Stimulated activated effector memory CD8-positive, alpha-beta T cell treated with anti-CD3 and anti-CD28 coated beads, Interleukin-12 subunit alpha, Interleukin-12 subunit beta, amount 100 ng/mL, for 72 hours (primary cell): Measurements from ENCODE around the gene MTREX.
"Not testable (repeated sequence)": the region's sequence is repeated elsewhere in the genome, so short reads cannot be mapped to it uniquely, and the experiment has no call there.

Source experiments
- ATAC-seq: fragments of 150-1000 bp; cut with Tn5 transposase; 2 replicates; pipeline ENCODE4 v1.10.0; 2021
- DNase-seq, 2 donors: peaks; one replicate each; pipeline ENCODE4 v3.0.0; 2021 to 2022; ENCODE audit warnings: low spot score in 2 of 2
- H3K27ac Mint-ChIP-seq: one replicate; pipeline ENCODE4 v1.8.0; 2022; ENCODE audit warnings: mild to moderate bottlenecking, mixed read lengths
- H3K36me3 Mint-ChIP-seq: one replicate; pipeline ENCODE4 v1.8.0; 2022; ENCODE audit warnings: mild to moderate bottlenecking, mixed read lengths
- H3K4me1 Mint-ChIP-seq: one replicate; pipeline ENCODE4 v1.8.0; 2022; ENCODE audit warnings: mixed read lengths
- H3K4me3 Mint-ChIP-seq: one replicate; pipeline ENCODE4 v1.8.0; 2022; ENCODE audit warnings: mild to moderate bottlenecking, mixed read lengths
- H3K9me3 Mint-ChIP-seq: one replicate; pipeline ENCODE4 v1.8.0; 2022; ENCODE audit warnings: mixed read lengths

The MTREX gene

DNA sequence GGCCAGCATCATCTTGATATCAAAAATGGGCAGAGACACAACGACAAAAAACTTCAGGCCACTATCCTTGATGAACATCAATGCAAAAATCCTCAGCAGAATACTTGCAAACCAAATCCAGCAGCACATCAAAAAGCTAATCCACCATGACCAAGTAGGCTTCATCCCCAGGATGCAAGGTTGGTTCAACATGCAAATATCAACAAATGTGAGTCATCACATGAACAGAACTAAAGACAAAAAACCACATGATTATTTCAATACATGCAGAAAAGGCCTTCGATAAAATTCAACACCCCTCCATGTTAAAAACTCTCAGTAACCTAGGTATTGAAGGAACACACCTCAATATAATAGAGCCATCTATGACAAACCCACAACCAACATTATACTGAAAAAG is 8.5 kb downstream of the MTREX start:
- Mint-ChIP-seq H3K4me3 (no peak overlapping the region), H3K36me3 (peaks cover 12% of the 10 kb centered on the region), H3K4me1 (peaks cover 60% of the 10 kb centered on the region), H3K27ac (peak overlapping the region; percentile 73), H3K9me3 (no peaks in the 10 kb centered on the region)
- ATAC-seq = no peak
- no peak for DNase-seq

DNA sequence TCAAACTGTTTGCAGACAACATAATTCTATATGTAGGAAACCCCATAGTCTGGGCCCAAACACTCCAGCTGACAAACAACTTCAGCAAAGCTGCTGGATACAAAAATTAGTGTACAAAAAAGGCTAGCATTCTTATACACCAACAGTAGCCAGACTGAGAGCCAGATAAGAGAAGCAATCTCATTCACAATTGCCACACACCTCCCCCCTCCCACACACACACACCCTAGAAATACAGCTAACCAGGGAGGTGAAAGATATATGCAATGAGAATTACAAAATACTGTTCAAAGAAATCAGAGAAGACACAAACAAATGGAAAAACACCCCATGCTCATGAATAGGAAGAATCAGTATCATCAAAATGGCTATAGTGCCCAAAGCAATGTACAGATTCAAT is 9.0 kb downstream of the MTREX start:
- Mint-ChIP-seq H3K9me3 (no peaks in the 10 kb centered on the region), H3K4me3 (no peak overlapping the region), H3K36me3 (peaks cover 8% of the 10 kb centered on the region), H3K27ac (peak overlapping the region; percentile 73), H3K4me1 (peaks cover 55% of the 10 kb centered on the region)
- DNase-seq (no peak), ATAC-seq (no peak)

DNA sequence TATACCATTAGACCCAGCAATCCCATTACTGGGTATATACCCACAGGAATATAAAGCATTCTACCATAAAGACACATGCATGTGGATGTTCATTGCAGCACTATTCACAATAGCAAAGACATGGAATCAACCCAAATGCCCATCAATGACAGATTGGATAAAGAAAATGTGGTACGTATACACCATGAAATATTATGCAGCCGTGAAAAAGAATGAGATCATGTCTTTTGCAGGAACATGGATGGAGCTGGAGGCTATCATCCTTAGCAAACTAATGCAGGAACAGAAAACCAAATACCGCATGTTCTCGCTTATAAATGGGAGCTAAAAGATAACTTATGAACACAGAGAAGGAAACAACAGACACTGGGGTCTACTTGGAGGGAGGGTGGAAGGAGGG is 10.4 kb downstream of the MTREX start:
- not testable (repeated sequence) for H3K9me3 Mint-ChIP-seq, H3K27ac Mint-ChIP-seq, ATAC-seq, H3K4me3 Mint-ChIP-seq, DNase-seq
- peaks cover 22% of the 10 kb centered on the region for H3K36me3 Mint-ChIP-seq
- H3K4me1 Mint-ChIP-seq = peaks cover 50% of the 10 kb centered on the region

DNA sequence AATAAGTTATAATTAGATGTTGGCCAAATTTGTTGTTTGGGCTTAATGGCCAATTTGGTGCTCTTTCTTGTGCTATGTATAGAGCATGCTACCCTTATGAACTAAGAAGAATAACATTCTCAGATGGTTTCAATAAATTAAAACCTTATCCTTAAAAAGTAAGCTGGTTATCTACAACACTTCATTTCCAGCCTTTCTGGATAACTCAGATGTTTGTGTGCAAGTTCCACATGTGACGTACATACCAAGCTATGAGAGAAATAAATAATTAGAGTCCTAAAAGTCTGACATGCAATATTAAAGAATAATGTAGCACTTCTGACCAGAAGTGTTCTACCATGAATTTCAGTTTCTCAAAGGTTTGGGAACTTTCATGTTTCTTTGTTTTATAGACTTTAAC is 11.7 kb downstream of the MTREX start:
- Mint-ChIP-seq H3K36me3 (peaks cover 35% of the 10 kb centered on the region), H3K4me3 (no peak overlapping the region), H3K27ac (no peak overlapping the region), H3K9me3 (no peaks in the 10 kb centered on the region), H3K4me1 (peaks cover 39% of the 10 kb centered on the region)
- ATAC-seq = no peak
- no peak for DNase-seq

DNA sequence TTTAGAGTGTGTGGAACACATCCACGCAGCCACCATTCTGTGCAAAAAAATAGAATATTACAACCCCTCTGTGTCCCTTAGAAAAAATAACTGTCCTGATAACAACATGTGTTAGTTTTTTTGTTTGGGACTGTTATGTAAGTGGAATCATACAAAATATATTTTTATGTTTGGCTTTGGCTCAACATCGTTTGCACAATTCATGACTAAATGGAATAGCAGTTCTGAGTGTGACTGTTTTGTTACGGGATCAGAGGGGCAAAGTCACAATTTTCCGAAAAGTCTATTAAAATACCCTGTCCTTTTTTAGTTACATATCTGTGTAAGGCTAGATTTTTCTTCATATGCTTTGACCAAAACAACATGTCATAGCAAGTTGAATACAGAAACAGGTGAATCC is 12.8 kb downstream of the MTREX start:
- DNase-seq = no peak
- H3K4me3 Mint-ChIP-seq = no peak overlapping the region
- ATAC-seq = no peak
- no peaks in the 10 kb centered on the region for H3K9me3 Mint-ChIP-seq
- peaks cover 34% of the 10 kb centered on the region for H3K4me1 Mint-ChIP-seq
- H3K36me3 Mint-ChIP-seq = peaks cover 45% of the 10 kb centered on the region
- H3K27ac Mint-ChIP-seq = no peak overlapping the region

DNA sequence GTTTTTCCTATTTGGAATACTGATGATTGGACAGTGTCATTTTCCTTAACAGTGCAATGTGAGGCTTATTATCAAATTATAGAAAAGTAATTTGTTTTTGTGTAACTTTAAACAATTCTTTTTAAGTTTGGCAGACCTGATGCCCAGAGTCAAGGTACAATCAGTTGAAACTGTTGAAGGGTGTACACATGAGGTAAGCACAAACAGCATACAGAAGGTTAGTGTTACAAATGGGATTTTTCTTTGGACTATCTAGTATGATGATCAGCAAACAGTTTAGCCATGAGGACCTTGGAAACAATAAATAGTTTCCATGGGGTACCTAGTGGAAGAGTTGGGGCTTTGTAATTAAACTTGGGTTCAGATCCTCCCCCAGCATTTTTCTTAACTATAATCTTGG is 16.2 kb downstream of the MTREX start:
- H3K27ac Mint-ChIP-seq = no peak overlapping the region
- DNase-seq (no peak), ATAC-seq (no peak)
- no peaks in the 10 kb centered on the region for H3K9me3 Mint-ChIP-seq
- H3K36me3 Mint-ChIP-seq = peaks cover 71% of the 10 kb centered on the region
- peaks cover 10% of the 10 kb centered on the region for H3K4me1 Mint-ChIP-seq
- H3K4me3 Mint-ChIP-seq = no peak overlapping the region

DNA sequence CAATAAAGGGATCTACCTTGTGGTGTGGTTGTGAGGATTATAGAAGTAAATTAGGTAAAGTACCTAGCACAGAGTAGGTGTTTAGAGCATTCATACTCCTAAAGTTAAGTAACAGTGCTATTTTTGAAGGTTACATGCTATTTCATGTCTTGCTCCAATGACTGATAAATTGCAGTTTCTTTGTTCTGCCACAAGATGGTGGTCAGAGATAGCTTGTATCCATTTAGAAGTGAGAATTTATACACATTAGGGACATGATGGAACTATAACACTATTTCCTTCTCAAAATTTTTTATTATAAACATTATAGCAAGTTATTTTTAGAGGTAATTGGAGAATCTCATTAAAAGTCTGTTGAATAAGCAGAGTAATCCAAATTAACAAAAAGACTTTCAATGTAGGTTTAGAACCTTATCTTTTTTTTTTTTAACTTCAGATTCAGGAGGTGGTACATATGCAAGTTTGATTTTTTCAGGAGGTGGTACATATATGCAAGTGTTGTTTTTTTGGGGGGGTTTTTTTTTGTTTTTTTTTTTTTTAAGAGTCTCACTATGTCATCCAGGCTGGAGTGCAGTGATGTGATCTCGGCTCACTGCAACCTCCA is 17.1 kb downstream of the MTREX start:
- peaks cover 8% of the 10 kb centered on the region for H3K4me1 Mint-ChIP-seq
- ATAC-seq = peak; percentile 50
- H3K4me3 Mint-ChIP-seq = no peak overlapping the region
- peaks cover 80% of the 10 kb centered on the region for H3K36me3 Mint-ChIP-seq
- no peak overlapping the region for H3K27ac Mint-ChIP-seq
- no peaks in the 10 kb centered on the region for H3K9me3 Mint-ChIP-seq
- DNase-seq = no peak

DNA sequence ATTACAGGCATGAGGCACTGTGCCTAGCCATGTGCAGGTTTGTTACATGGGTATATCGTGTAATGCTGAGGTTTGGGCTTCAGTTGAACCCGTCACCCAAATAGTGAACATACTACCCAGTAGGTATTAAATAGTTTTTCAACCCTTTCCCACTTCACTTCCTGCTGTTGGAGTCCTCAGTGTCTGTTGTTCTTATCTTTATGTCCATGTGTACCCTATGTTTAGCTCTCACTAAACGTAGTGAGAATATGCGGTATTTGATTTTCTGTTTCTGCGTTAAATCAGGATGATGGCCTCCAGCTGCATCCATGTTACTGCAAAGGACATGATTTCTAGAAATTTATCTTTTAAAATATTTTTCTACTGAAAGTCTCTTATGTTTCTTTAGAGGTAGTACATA is 17.8 kb downstream of the MTREX start:
- peaks cover 14% of the 10 kb centered on the region for H3K4me1 Mint-ChIP-seq
- no peak overlapping the region for H3K4me3 Mint-ChIP-seq
- no peak overlapping the region for H3K27ac Mint-ChIP-seq
- H3K36me3 Mint-ChIP-seq = peaks cover 87% of the 10 kb centered on the region
- ATAC-seq (no peak), DNase-seq (no peak)
- no peaks in the 10 kb centered on the region for H3K9me3 Mint-ChIP-seq

DNA sequence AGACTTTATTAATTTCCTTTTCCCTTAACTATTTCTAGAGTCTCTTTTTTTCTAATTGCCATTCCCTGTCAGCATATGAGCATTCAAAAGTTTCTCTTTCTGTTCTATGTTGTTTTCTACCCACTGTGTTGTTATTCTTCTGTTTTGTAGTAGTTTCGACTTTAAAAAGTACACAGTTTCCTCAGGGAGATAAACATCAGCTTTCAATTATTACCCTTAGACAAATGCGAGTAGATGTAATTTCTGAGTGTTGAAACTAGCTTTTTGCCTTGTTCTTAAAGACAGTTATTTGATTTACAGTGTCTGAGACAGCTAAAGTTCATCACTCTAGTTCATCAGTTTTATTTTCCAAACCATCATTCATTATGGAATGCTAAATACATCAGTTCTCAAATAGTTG is 19.5 kb downstream of the MTREX start:
- H3K36me3 Mint-ChIP-seq = peaks cover 99% of the 10 kb centered on the region
- ATAC-seq = no peak
- peak overlapping the region; percentile 30 for H3K27ac Mint-ChIP-seq
- H3K4me1 Mint-ChIP-seq = peaks cover 15% of the 10 kb centered on the region
- no peak overlapping the region for H3K4me3 Mint-ChIP-seq
- no peaks in the 10 kb centered on the region for H3K9me3 Mint-ChIP-seq
- no peak for DNase-seq

DNA sequence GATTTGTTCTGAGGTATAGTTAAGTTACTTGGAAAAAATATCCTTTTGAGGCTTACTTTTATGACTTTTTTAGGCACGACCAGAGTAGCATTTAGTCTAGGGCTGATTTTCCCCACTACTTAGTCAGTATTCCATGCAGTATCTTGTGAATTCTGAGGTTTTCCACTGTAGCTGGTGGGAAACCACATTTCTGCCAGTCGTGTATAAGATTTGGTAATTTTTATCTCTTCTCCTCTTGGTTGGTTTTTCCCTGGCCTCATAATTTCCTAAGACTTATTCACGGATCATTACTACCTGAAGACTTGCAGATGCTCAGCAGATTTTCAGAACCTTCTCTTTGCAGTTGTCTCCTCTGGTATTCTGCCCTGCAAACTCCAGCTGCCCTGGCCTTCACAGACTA is 23.5 kb downstream of the MTREX start:
- Mint-ChIP-seq H3K4me3 (no peak overlapping the region), H3K4me1 (peaks cover 15% of the 10 kb centered on the region), H3K36me3 (peaks cover 88% of the 10 kb centered on the region), H3K27ac (no peak overlapping the region), H3K9me3 (no peaks in the 10 kb centered on the region)
- DNase-seq (no peak), ATAC-seq (no peak)

DNA sequence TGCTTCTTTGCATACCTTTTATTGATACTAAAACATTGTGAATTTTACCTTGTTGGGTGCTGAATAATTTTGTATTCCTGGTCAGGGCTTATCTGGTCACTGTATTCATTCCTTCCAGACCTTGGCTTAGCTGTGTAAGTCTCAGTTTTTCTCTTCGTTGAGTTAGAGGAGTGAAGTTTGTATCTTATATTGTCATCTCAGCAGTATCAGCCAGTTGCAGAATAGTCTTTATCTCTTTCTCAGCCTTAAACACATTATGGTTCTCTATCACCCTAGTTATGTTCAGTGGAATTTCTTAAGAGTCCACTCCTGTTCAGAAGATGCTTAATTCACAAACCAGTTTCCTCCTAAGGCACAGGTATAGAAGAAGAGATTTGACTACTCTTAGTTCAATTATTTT is 25.2 kb downstream of the MTREX start:
- no peaks in the 10 kb centered on the region for H3K9me3 Mint-ChIP-seq
- H3K4me1 Mint-ChIP-seq = peaks cover 13% of the 10 kb centered on the region
- H3K27ac Mint-ChIP-seq = no peak overlapping the region
- no peak overlapping the region for H3K4me3 Mint-ChIP-seq
- H3K36me3 Mint-ChIP-seq = peaks cover 86% of the 10 kb centered on the region
- ATAC-seq (no peak), DNase-seq (no peak)

DNA sequence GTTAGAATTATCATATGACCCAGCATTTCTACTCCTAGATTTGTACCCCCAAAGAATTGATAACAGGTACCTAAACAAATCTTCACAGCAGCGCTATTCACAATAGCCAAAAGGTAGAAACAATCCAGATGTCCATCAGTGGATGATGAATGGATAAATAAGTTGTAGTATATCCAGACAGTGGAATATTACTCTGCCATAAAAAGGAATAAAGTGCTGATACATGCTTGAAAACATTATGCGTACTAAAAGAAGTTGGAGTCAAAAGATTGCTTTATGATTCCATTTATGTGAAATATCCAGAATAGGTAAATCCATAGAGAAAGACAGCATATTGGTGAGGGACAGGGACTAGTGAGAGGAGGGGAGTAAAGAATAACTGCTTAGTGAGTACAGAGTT is 26.0 kb downstream of the MTREX start:
- no peak overlapping the region for H3K4me3 Mint-ChIP-seq
- no peak for DNase-seq
- H3K9me3 Mint-ChIP-seq = no peaks in the 10 kb centered on the region
- peaks cover 21% of the 10 kb centered on the region for H3K4me1 Mint-ChIP-seq
- peaks cover 86% of the 10 kb centered on the region for H3K36me3 Mint-ChIP-seq
- no peak overlapping the region for H3K27ac Mint-ChIP-seq
- ATAC-seq = no peak

DNA sequence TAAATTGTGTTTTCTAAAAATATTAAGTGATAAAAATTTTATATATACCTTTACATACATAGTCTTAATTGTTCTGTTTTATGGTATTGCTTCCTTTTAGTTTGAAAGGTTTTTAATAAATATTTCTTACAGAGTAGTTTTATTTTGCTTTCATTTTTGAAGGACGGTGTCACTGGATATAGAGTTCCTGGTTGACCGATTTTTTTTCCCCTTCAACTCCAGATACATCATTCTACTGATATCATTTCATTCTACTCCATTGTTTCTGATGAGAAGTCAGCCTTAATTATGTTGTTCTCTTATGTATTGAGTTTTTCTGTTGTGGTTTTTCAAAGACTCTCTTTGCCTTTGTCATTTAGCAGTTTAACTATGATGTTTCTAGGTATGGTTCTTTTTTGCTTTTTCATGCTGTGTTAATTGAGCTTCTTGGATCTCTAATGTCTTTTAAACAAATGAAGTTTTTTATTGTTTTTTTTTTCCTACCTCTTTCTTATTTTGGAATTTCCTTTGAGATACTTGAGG is 30.4 kb downstream of the MTREX start:
- peak overlapping the region; percentile 42 for H3K4me3 Mint-ChIP-seq
- peak; percentile 15 for ATAC-seq
- peaks cover 82% of the 10 kb centered on the region for H3K36me3 Mint-ChIP-seq
- peaks cover 20% of the 10 kb centered on the region for H3K4me1 Mint-ChIP-seq
- peak overlapping the region; percentile 88 for H3K27ac Mint-ChIP-seq
- DNase-seq = no peak
- no peaks in the 10 kb centered on the region for H3K9me3 Mint-ChIP-seq

DNA sequence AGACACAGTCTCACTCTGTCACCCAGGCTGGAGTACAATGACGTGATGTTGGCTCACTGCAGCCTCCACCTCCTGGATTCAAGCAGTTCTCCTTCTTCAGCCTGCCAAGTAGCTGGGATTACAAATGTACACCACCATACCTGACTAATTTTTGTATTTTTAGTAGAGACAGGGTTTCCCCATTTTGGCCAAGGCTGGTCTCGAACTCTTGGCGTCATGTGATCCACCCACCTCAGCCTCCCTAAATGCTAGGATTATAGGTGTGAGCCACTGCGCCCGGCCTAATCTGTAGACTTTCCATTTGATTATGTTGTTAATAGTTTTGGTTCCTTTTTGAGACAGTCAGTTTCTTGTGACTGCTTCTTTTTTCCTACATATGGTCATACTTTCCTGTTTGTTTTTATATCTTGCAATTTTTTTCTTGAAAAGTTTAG is 31.0 kb downstream of the MTREX start:
- peak; percentile 20 to 75 for DNase-seq
- Mint-ChIP-seq H3K9me3 (no peaks in the 10 kb centered on the region), H3K36me3 (peaks cover 82% of the 10 kb centered on the region), H3K27ac (peak overlapping the region; percentile 88), H3K4me1 (peaks cover 20% of the 10 kb centered on the region), H3K4me3 (peak overlapping the region; percentile 42)
- ATAC-seq = peak; percentile 94

DNA sequence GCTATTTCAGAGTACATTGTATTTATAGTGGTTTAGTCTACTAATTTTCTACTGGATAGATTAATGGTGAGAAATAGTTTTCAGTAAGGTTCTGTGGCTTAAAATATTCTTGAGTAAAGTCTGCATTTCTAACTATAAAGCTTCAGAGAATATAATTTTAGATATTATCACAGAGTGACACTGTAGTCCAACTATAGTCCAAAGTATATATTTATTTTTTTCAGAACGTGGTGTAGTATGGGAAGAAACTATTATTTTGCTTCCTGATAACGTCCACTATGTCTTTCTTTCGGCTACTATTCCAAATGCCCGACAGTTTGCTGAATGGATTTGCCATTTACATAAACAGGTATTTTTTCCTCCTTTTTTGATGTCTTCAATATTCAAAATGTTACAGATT is 35.3 kb downstream of the MTREX start:
- Mint-ChIP-seq H3K4me3 (no peak overlapping the region), H3K27ac (no peak overlapping the region), H3K4me1 (peaks cover 19% of the 10 kb centered on the region), H3K9me3 (no peaks in the 10 kb centered on the region), H3K36me3 (peaks cover 96% of the 10 kb centered on the region)
- ATAC-seq (no peak), DNase-seq (no peak)

DNA sequence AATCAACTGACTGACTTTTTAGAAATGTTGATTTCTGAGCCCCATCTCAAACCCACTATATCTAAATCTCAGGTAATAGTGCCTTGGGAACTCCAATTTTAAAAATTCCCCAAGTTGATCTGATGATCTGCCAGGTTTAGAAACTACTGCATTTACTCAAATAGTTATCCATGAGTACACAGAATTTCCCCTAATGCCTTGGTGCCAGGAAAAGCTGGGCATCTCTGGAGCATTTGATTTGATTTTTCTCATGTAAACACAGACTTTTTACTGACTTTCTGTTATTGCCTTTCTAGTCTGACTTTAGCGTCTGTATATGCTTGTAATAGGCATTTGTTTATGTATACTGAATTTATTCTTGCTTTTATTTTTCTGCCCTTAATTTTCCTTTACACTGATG is 35.8 kb downstream of the MTREX start:
- Mint-ChIP-seq H3K36me3 (peaks cover 96% of the 10 kb centered on the region), H3K4me1 (peaks cover 14% of the 10 kb centered on the region), H3K9me3 (no peaks in the 10 kb centered on the region), H3K4me3 (no peak overlapping the region), H3K27ac (no peak overlapping the region)
- DNase-seq = no peak
- no peak for ATAC-seq
